ENCODE results near the gene PLA2G1B. TPM values are rescaled to one million over a fixed set of nuclear protein-coding genes. Genes with fewer than 3 reads are reported as not detected.

PLA2G1B gene
- polyA plus RNA-seq, 1 donor (not counting 4 experiments of a cell fraction or from before 2014, with no cell fraction given), result not detected

GRCh38 chr12:120343692-120344091 is 16.1 kb upstream of the PLA2G1B start:
- H2AFZ ChIP-seq (ENCODE audit: control insufficient read depth, low read length), result no peak overlapping the region
- H3K9me1 ChIP-seq (ENCODE audit: control insufficient read depth, extremely low read depth, insufficient read depth, low read length), result no peaks in the 10 kb centered on the region
- no peak overlapping the region for H3K4me3 ChIP-seq (ENCODE audit: control insufficient read depth in 2 of 3, extremely low read depth in 1 of 3, insufficient read depth in 2 of 3, low read depth in 1 of 3, low read length in 3 of 3)
- no peak overlapping the region for H3K9ac ChIP-seq (ENCODE audit: control insufficient read depth, extremely low read depth, insufficient read depth, low read length)
- H3K27ac ChIP-seq (ENCODE audit: control insufficient read depth, insufficient read depth, low read length), result no peak overlapping the region
- dilution Hi-C loops (cut with MboI; ENCODE audit: extremely low pct_ligation_motif_present, low sequenced_read_pairs), result no loop called here
- no peaks in the 10 kb centered on the region for H4K20me1 ChIP-seq (ENCODE audit: control insufficient read depth, extremely low read depth, insufficient read depth, low read length)
- H3K4me2 ChIP-seq (ENCODE audit: control insufficient read depth, extremely low read depth, insufficient read depth, low read depth, low read length), result no peak overlapping the region
- no peaks in the 10 kb centered on the region for H3K27me3 ChIP-seq (ENCODE audit: control insufficient read depth, extremely low read depth, insufficient read depth, low read length)
- no peak for TF ChIP-seq CTCF (optimal IDR thresholded peaks at IDR 0.05 in 1 of 3, IDR thresholded peaks at IDR 0.05 in 1 of 3, conservative IDR thresholded peaks at IDR 0.05 in 1 of 3; ENCODE audit: extremely low read depth in 1 of 3, insufficient read depth in 2 of 3, low read length in 3 of 3)
- no peak for TF ChIP-seq EZH2 (IDR thresholded peaks at IDR 0.05; ENCODE audit: low read length)
- DNase-seq (ENCODE audit: low read depth, low spot score), result no peak
- no peaks in the 10 kb centered on the region for H3K36me3 ChIP-seq (ENCODE audit: control insufficient read depth in 2 of 2, extremely low read depth in 1 of 2, insufficient read depth in 2 of 2, low read length in 2 of 2)
- H3K9me3 ChIP-seq (ENCODE audit: control insufficient read depth, low read depth, low read length), result no peaks in the 10 kb centered on the region
- no peaks in the 10 kb centered on the region for H3K79me2 ChIP-seq (ENCODE audit: control insufficient read depth, insufficient read depth, low read length)
- FAIRE-seq, result no peak
- H3K4me1 ChIP-seq (ENCODE audit: control insufficient read depth, extremely low read depth, insufficient read depth, low read length), result no peaks in the 10 kb centered on the region

GRCh38 chr12:120343039-120343537 is 15.5 kb upstream of the PLA2G1B start:
- Histone ChIP-seq H3K4me1 (ENCODE audit: control insufficient read depth, extremely low read depth, insufficient read depth, low read length) (no peaks in the 10 kb centered on the region), H3K9me3 (ENCODE audit: control insufficient read depth, low read depth, low read length) (no peaks in the 10 kb centered on the region), H3K4me2 (ENCODE audit: control insufficient read depth, extremely low read depth, insufficient read depth, low read depth, low read length) (no peak overlapping the region), H4K20me1 (ENCODE audit: control insufficient read depth, extremely low read depth, insufficient read depth, low read length) (no peaks in the 10 kb centered on the region), H3K9me1 (ENCODE audit: control insufficient read depth, extremely low read depth, insufficient read depth, low read length) (no peaks in the 10 kb centered on the region), H3K36me3 (ENCODE audit: control insufficient read depth in 2 of 2, extremely low read depth in 1 of 2, insufficient read depth in 2 of 2, low read length in 2 of 2) (no peaks in the 10 kb centered on the region), H2AFZ (ENCODE audit: control insufficient read depth, low read length) (no peak overlapping the region), H3K27ac (ENCODE audit: control insufficient read depth, insufficient read depth, low read length) (no peak overlapping the region), H3K9ac (ENCODE audit: control insufficient read depth, extremely low read depth, insufficient read depth, low read length) (no peak overlapping the region), H3K4me3 (ENCODE audit: control insufficient read depth in 2 of 3, extremely low read depth in 1 of 3, insufficient read depth in 2 of 3, low read depth in 1 of 3, low read length in 3 of 3) (no peak overlapping the region), H3K27me3 (ENCODE audit: control insufficient read depth, extremely low read depth, insufficient read depth, low read length) (no peaks in the 10 kb centered on the region), H3K79me2 (ENCODE audit: control insufficient read depth, insufficient read depth, low read length) (no peaks in the 10 kb centered on the region)
- DNase-seq (ENCODE audit: low read depth, low spot score), result no peak
- dilution Hi-C loops (cut with MboI; ENCODE audit: extremely low pct_ligation_motif_present, low sequenced_read_pairs), result no loop called here
- FAIRE-seq, result no peak
- no peak for TF ChIP-seq EZH2 (IDR thresholded peaks at IDR 0.05; ENCODE audit: low read length)
- no peak for TF ChIP-seq CTCF (optimal IDR thresholded peaks at IDR 0.05 in 1 of 3, IDR thresholded peaks at IDR 0.05 in 1 of 3, conservative IDR thresholded peaks at IDR 0.05 in 1 of 3; ENCODE audit: extremely low read depth in 1 of 3, insufficient read depth in 2 of 3, low read length in 3 of 3)
